Medulla oblongata (tissue), 1 donor: ENCODE measurements around the gene DENND6B.
A peak's percentile ranks its signal among the peaks of the same experiment; 100 is the strongest.

Experiments used
- DNase-seq: peaks from one replicate; pipeline ENCODE4 v3.0.0-alpha.2; 2015; ENCODE audit errors: extremely low spot score

The DENND6B gene

GRCh38 chr22:50303848-50304527 lies 22.8 kb downstream of the DENND6B start:
- peak; percentile 82 for DNase-seq

GRCh38 chr22:50303515-50303847 lies 23.3 kb downstream of the DENND6B start:
- DNase-seq, result no peak

- DNase-seq, result no peak
Measured at GRCh38 chr22:50302564-50302963, 24.2 kb downstream of the DENND6B start.

GRCh38 chr22:50302041-50302541 lies 24.7 kb downstream of the DENND6B start:
- DNase-seq, result no peak

- DNase-seq, result no peak
Measured at GRCh38 chr22:50301581-50301991, 25.2 kb downstream of the DENND6B start.

GRCh38 chr22:50300620-50301257 lies 26.1 kb downstream of the DENND6B start:
- no peak for DNase-seq

- no peak for DNase-seq
Measured at GRCh38 chr22:50299785-50300619, 26.8 kb downstream of the DENND6B start.

GRCh38 chr22:50298937-50299784 lies 27.7 kb downstream of the DENND6B start:
- no peak for DNase-seq

- DNase-seq, result no peak
Measured at GRCh38 chr22:50298266-50298637, 28.6 kb downstream of the DENND6B start.

- DNase-seq, result no peak
Measured at GRCh38 chr22:50297510-50298265, 29.1 kb downstream of the DENND6B start.

- no peak for DNase-seq
Measured at GRCh38 chr22:50296658-50297490, 29.9 kb downstream of the DENND6B start.

- DNase-seq, result no peak
Measured at GRCh38 chr22:50294319-50294656, 32.5 kb downstream of the DENND6B start.

GRCh38 chr22:50293441-50294318 lies 33.1 kb downstream of the DENND6B start:
- peak; percentile 54 for DNase-seq

GRCh38 chr22:50292643-50293440 lies 34.0 kb downstream of the DENND6B start:
- DNase-seq, result no peak

- DNase-seq, result no peak
Measured at GRCh38 chr22:50289942-50290630, 36.7 kb downstream of the DENND6B start.

GRCh38 chr22:50289151-50289941 lies 37.5 kb downstream of the DENND6B start:
- no peak for DNase-seq

GRCh38 chr22:50287731-50288130 lies 39.1 kb downstream of the DENND6B start:
- no peak for DNase-seq
